NCI-H1417 (cell line): ENCODE results near the gene RNASEH2C.
"Not testable (repeated sequence)": the region's sequence is repeated elsewhere in the genome, so short reads cannot be mapped to it uniquely, and the experiment has no call there.

Experiments
- DNase-seq, 3 experiments: peaks; one replicate each; lab custom pipeline; 2025; lab: John Stamatoyannopoulos, UW

Gene RNASEH2C

GRCh38 chr11:65720211-65720934, at the start of gene RNASEH2C:
Gene RNASEH2C (minus strand): TSS chr11:65720798. CDS start chr11:65720758, 40 bp downstream.
- DNase-seq: peak; percentile 88 to 95 (median 91)

- not testable (repeated sequence) for DNase-seq
Measured at GRCh38 chr11:65767806-65768205, 47.2 kb upstream of the RNASEH2C start.

GRCh38 chr11:65767406-65767805, 46.8 kb upstream of the RNASEH2C start:
- no peak for DNase-seq

DNA sequence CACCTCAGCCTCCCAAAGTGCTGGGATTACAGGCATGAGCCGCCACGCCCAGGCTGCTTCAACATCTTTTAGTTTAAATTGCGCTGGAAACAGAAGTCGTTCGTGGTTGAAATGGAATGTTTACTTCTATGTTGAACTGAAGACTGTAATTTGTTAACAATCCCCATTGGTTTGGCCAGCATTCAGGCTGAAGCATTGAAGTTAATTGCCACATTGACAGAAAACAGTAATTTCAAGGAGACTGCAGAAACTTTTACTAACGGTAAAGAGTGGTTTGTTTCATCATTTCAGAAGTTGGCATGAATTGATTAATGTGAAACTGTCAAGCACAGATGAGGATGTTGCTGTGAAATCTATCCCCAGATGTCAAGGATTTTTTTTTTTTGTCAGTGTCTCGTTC, 45.9 kb upstream of the RNASEH2C start:
- no peak for DNase-seq

GRCh38 chr11:65764434-65764833, 43.8 kb upstream of the RNASEH2C start:
- DNase-seq: no peak

DNA sequence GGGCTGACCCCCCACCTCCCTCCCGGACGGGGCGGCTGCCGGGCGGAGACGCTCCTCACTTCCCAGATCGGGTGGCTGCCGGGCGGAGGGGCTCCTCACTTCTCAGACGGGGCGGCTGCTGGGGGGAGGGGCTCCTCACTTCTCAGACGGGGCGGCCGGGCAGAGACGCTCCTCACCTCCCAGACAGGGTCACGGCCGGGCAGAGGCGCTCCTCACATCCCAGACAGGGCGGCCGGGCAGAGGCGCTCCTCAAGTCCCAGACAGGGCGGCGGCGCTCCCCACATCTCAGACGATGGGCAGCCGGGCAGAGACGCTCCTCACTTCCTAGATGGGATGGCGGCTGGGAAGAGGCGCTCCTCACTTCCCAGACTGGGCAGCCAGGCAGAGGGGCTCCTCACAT, 42.2 kb upstream of the RNASEH2C start:
- DNase-seq: not testable (repeated sequence)

- DNase-seq: not testable (repeated sequence)
Measured at GRCh38 chr11:65762169-65762568, 41.6 kb upstream of the RNASEH2C start.

GRCh38 chr11:65745049-65745448, 24.5 kb upstream of the RNASEH2C start:
- DNase-seq: no peak

DNA sequence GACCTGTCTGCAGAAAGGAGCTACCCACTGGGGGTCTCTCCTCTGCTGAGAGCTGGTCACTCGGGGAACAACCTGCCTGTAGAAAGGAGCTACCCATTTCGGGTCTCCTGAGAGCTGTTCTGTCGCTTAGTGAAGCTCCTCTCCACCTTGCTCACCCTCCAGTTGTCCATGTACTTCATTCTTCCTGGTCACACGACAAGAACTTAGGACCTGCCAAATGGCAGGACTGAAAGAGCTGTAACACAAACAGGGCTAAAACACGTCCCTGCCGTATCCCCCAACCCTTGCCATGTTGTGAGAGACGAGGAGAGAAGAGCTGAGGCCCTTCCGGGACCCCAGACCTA, 24.1 kb upstream of the RNASEH2C start:
- DNase-seq: no peak

- DNase-seq: peak in 2 of 3 experiments; percentile 21 to 60
Measured at GRCh38 chr11:65744026-65744698, 23.6 kb upstream of the RNASEH2C start.

DNA sequence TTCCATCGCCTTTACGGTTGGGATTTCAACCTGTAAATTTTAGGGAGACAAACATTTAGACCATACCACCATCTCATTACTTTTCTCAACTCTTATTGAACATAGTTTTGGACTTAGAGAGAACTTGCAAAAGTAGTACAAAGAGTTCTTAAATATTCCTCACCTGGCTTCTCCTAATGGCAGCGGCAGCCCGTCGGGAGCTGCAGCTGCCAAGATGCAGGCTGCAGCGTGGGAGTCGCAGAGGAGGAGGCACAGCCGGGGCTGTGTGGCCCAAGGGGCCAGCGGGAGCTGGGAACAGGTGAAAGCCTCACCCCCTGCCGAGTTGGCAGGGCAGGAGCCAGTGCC, 23.1 kb upstream of the RNASEH2C start:
- DNase-seq: peak in 2 of 3 experiments; percentile 11 to 28

DNA sequence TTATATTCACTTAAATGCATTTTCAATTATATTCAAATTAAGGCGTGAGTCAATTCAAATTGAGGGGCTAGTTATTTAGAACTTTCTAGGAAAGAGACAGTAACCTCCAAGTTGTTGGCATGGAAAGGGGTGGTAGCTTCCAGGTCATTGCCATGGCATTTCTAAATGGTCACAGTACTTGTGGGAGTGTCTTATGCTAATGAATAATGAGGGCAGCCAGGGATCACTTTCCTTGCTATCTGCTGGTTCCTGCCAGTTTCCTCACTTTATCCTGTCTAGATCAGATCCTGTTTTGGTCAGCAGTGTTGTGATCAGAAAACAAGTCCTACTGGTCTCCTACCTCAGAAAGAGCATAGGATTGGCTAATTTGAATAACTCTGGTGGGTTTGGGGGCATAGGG, 21.8 kb upstream of the RNASEH2C start:
- no peak for DNase-seq

DNA sequence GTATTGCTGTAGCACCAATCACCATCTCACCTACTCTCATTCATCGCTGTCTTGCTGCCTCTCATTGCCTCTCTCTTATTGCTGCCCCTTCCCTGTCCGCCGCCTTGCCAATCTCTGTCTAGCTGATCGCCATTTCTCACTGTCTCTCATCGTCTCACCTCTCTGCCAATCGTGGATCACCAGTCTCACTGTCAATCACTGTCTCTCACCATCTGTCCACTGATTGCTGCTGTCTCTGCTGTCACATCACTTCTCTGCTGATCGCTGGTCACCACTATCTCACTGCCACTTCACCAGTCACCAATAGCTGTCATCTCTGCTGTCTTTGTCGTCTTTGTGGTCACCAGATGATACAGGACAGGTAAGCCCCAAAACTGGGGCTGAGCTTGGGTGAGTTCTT, 20.6 kb upstream of the RNASEH2C start:
- DNase-seq: no peak

- no peak for DNase-seq
Measured at GRCh38 chr11:65739022-65739421, 18.4 kb upstream of the RNASEH2C start.

DNA sequence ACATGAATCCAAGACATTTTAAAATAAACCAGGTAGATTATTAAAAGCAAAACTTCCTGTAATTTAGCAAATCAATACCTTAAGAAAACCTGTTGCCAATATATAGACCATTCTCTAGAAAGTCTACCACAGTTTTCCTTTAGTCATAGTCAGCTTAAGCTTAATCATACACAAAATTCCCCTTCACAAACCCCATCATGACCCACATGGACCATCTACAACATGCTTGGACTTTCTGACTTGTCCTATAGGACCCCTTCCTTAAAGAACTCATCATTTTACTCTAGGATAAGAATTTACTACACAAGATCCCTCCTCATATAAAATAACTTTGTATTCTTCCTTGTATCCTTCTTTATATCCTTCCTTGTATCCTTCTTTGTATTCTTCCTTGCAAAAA, 16.2 kb upstream of the RNASEH2C start:
- DNase-seq: no peak

- DNase-seq: not testable (repeated sequence)
Measured at GRCh38 chr11:65735111-65735510, 14.5 kb upstream of the RNASEH2C start.

DNA sequence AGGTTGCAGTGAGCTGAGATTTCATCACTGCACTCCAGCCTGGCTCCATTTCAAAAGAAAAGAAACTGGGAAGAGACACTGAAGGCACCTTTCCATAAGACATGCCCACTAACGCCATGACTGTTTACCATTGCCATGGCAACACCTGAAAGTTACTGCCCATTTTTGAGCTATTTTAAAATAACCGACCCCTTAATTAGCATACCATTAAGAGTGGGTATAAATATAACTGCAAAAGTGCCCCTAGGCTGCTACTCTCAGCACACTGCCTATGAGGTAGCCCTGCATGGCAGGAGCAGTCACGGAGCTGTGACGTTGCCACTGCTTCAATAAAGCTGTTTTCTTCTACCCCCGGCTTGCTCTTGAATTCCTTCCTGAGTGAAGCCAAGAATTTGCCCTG, 9.9 kb upstream of the RNASEH2C start:
- DNase-seq: peak in 1 of 3 experiments; percentile 33

DNA sequence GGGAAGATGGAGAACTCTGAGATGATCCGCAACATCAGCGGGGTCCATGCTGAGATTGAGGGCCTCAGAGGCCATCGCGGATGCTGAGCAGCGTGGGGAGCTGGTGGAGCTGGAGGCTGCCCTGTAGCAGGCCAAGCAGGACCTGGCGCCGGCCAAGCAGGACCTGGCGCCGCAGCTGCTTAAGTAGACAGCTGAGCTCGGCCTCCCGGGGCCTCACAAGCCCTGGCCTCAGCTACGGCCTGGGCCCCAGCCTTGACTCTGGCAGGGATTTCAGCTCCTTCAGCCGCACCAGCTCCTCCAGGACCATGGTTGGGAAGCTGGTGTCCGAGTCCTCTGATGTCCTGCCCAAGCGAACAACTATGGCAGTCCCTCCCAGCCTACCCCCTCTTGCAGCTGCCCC, 7.3 kb upstream of the RNASEH2C start:
- no peak for DNase-seq

GRCh38 chr11:65726660-65727059, 6.1 kb upstream of the RNASEH2C start:
- no peak for DNase-seq

GRCh38 chr11:65722261-65722660, 1.7 kb upstream of the RNASEH2C start:
- DNase-seq: no peak

DNA sequence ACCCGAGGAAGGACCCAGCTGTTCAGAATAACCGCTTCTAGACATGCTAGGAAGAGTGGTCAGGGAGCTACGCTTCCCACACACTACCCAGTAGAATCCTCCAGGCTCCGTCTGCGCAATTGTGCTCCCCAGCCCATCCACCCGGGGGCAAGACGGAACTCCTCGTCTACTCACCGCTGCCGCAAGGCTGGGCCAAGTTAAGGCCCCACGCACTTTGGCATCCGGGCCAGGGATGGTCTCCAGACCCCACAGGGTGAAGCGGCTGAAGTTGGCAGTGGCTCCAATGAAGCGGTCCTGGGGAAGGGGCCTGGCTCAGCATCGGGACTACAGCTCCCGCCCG, 757 bp downstream of the RNASEH2C start:
- DNase-seq: peak in 1 of 3 experiments; percentile 60

GRCh38 chr11:65718964-65719492, 1.6 kb downstream of the RNASEH2C start:
- no peak for DNase-seq

- DNase-seq: no peak
Measured at GRCh38 chr11:65718531-65718930, 2.1 kb downstream of the RNASEH2C start.

DNA sequence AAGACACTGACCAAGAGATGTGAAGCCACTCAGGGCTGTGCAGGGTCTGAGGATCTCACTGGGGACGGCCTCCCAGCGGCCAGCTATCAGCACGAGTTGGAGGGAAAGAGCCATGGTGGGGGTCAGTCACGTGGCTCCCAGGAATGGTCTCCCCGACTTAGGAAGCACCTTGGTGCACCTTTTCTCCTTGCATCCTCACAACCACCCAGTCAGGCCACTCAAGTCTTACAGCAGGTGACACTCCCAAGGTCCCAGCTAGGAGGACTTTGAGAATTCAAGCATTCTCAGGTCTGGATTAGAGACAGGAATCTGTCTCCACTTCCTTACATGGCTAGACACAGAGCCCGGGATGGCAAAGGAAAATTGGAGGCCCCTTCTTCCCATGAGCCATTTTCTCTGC, 2.7 kb downstream of the RNASEH2C start:
- no peak for DNase-seq
